Panc1 (cell line): Measurements from ENCODE around the gene PABPN1L. TPM values are rescaled to one million over a fixed set of nuclear protein-coding genes. Genes with fewer than 3 reads are reported as not detected.

ENCODE experiments used
- ATAC-seq: fragments of 200-7000 bp; cut with Tn5 transposase; 2 replicates; pipeline ENCODE4 v1.9.1; 2020; ENCODE audit warnings: mild to moderate bottlenecking, moderate library complexity
- BruUV-seq: library from RNA; stranded (reverse); fragments of 400-500 nt; replicated peaks from 2 replicates; lab custom pipeline; 2021; lab: Mats Ljungman, UMichigan
- CTCF ChIA-PET: fragments of 300-600 bp; sonication (Branson Sonifier 250); formaldehyde crosslinking; loops from one replicate; lab custom pipeline; 2022; ENCODE audit warnings: antibody characterized with exemption; lab: Charles Lee
- POLR2A ChIA-PET: fragments of 300-600 bp; sonication (Branson Sonifier 250); formaldehyde crosslinking; loops from one replicate; lab custom pipeline; 2022; ENCODE audit warnings: antibody characterized with exemption; lab: Charles Lee
- DNase-seq: peaks from one replicate; pipeline ENCODE4 v3.0.0-alpha.2; 2010; ENCODE audit warnings: low read depth, low spot score
- H3K27ac ChIP-seq: 2 replicates; pipeline ENCODE4 v1.5.1; 2011; ENCODE audit warnings: mild to moderate bottlenecking, low read length, inconsistent platforms
- H3K27me3 ChIP-seq: fragments of 200-500 bp; sonication (Bioruptor generic); 2 replicates; pipeline ENCODE4 v1.6.0; 2014; ENCODE audit warnings: low read length, inconsistent platforms; ENCODE audit not compliant: control insufficient read depth, insufficient read depth
- H3K36me3 ChIP-seq: fragments of 200-500 bp; sonication (Bioruptor generic); 2 replicates; pipeline ENCODE4 v1.5.1; 2014; ENCODE audit warnings: inconsistent platforms, mild to moderate bottlenecking, low read length, moderate library complexity; ENCODE audit not compliant: control insufficient read depth, insufficient read depth
- H3K4me1 ChIP-seq: 2 replicates; pipeline ENCODE4 v1.5.1; 2011; ENCODE audit warnings: inconsistent platforms, mild to moderate bottlenecking, low read length, moderate library complexity; ENCODE audit not compliant: control insufficient read depth, insufficient read depth
- H3K4me3 ChIP-seq, 2 experiments: 2 replicates each; pipeline ENCODE4 v1.5.1; 2011 to 2012; ENCODE audit warnings: low read depth in 2 of 2, low read length in 2 of 2, mild to moderate bottlenecking in 2 of 2, inconsistent platforms in 1 of 2, moderate library complexity in 1 of 2
- H3K9me3 ChIP-seq: fragments of 200-500 bp; sonication (Bioruptor generic); 2 replicates; pipeline ENCODE4 v1.5.1; 2014; ENCODE audit warnings: low read depth, mild to moderate bottlenecking, inconsistent platforms, low read length, moderate library complexity; ENCODE audit not compliant: control insufficient read depth, insufficient read depth
- POLR2AphosphoS5 ChIP-seq: IDR thresholded peaks from 2 replicates; pipeline ENCODE4 v1.6.1; 2012; ENCODE audit warnings: mild to moderate bottlenecking, low read depth, low read length, moderate library complexity
- SIN3A ChIP-seq: IDR thresholded peaks from 2 replicates; pipeline ENCODE4 v1.6.1; 2012; ENCODE audit warnings: low read depth, mild to moderate bottlenecking, low read length, moderate library complexity, borderline replicate concordance; ENCODE audit not compliant: insufficient read depth
- TCF7L2 ChIP-seq: IDR thresholded peaks from 2 replicates; pipeline ENCODE4 v1.6.1; 2011; ENCODE audit warnings: mild to moderate bottlenecking, low read depth, low read length, inconsistent platforms
- in situ Hi-C: cut with HindIII; loops from 2 replicates; pipeline ENCODE4 v1.10.0; 2016; ENCODE audit warnings: low sequenced_read_pairs, low pct_unique_long_range_greater_than_20kb
- intact Hi-C: fragments of 100-400 bp; cut with micrococcal nuclease; formaldehyde crosslinking; loops from one replicate; pipeline ENCODE4 v1.10.0; 2022; ENCODE audit not compliant: unreplicated experiment
- total RNA-seq: library from RNA; stranded (reverse); gene quantifications from one replicate; pipeline ENCODE4 v1.2.1, GENCODE V29; 2021; ENCODE audit not compliant: unreplicated experiment
- TF ChIP-seq, protein P1 (sequence below): fragments of 450-650 bp; IDR thresholded peaks from 2 replicates; pipeline ENCODE4 v1.5.1; 2017; ENCODE audit warnings: mild to moderate bottlenecking
- TF ChIP-seq, protein P2 (sequence below), 2 experiments: IDR thresholded peaks; 2 replicates each; pipeline ENCODE4 v1.6.1; 2011 to 2012; ENCODE audit warnings: low read depth in 2 of 2, control low read depth in 1 of 2, low read length in 1 of 2, mild to moderate bottlenecking in 1 of 2, moderate library complexity in 1 of 2; ENCODE audit not compliant: insufficient read depth in 1 of 2

The PABPN1L gene
- total RNA-seq, 1 experiment from 2014 or later = not detected

DNA sequence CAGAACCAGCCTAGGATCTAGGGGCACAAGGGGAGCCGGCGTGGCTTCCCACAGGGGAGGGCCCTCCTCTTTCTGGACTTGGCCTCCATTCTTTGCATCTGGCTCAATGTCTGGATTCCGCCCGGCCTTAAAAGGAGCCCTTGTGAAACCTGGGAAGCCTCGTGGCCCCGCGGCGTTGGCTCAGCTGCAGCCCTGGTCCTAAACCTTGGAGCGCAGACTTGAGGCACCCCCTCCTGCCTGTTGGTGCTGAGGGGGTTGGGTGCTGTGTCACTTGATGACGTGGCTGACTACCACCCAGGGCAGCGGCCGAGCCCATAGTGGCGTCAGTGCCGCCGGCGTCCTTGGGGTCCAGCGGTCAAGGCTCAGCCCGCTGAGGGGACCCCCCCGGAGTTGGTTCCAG lies 5.1 kb downstream of the PABPN1L start:
- Histone ChIP-seq H3K9me3 (no peaks in the 10 kb centered on the region), H3K27me3 (no peaks in the 10 kb centered on the region), H3K27ac (no peak overlapping the region), H3K4me3 (no peak overlapping the region), H3K36me3 (peaks cover 6% of the 10 kb centered on the region; the same call in 1 of the 2 replicates), H3K4me1 (no peaks in the 10 kb centered on the region)
- no peak for ATAC-seq
- CTCF ChIA-PET = no interaction called here
- POLR2A ChIA-PET = no interaction called here
- no TSS peak for BruUV-seq
- intact Hi-C loops (no loop called here), in situ Hi-C loops (no loop called here)
- DNase-seq = no peak
- TF ChIP-seq, protein P1, sequence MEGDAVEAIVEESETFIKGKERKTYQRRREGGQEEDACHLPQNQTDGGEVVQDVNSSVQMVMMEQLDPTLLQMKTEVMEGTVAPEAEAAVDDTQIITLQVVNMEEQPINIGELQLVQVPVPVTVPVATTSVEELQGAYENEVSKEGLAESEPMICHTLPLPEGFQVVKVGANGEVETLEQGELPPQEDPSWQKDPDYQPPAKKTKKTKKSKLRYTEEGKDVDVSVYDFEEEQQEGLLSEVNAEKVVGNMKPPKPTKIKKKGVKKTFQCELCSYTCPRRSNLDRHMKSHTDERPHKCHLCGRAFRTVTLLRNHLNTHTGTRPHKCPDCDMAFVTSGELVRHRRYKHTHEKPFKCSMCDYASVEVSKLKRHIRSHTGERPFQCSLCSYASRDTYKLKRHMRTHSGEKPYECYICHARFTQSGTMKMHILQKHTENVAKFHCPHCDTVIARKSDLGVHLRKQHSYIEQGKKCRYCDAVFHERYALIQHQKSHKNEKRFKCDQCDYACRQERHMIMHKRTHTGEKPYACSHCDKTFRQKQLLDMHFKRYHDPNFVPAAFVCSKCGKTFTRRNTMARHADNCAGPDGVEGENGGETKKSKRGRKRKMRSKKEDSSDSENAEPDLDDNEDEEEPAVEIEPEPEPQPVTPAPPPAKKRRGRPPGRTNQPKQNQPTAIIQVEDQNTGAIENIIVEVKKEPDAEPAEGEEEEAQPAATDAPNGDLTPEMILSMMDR = no peak
- TF ChIP-seq, protein P2, sequence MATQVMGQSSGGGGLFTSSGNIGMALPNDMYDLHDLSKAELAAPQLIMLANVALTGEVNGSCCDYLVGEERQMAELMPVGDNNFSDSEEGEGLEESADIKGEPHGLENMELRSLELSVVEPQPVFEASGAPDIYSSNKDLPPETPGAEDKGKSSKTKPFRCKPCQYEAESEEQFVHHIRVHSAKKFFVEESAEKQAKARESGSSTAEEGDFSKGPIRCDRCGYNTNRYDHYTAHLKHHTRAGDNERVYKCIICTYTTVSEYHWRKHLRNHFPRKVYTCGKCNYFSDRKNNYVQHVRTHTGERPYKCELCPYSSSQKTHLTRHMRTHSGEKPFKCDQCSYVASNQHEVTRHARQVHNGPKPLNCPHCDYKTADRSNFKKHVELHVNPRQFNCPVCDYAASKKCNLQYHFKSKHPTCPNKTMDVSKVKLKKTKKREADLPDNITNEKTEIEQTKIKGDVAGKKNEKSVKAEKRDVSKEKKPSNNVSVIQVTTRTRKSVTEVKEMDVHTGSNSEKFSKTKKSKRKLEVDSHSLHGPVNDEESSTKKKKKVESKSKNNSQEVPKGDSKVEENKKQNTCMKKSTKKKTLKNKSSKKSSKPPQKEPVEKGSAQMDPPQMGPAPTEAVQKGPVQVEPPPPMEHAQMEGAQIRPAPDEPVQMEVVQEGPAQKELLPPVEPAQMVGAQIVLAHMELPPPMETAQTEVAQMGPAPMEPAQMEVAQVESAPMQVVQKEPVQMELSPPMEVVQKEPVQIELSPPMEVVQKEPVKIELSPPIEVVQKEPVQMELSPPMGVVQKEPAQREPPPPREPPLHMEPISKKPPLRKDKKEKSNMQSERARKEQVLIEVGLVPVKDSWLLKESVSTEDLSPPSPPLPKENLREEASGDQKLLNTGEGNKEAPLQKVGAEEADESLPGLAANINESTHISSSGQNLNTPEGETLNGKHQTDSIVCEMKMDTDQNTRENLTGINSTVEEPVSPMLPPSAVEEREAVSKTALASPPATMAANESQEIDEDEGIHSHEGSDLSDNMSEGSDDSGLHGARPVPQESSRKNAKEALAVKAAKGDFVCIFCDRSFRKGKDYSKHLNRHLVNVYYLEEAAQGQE (IDR thresholded peaks at IDR 0.05; ENCODE audit: insufficient read depth in 1 of 2, low read depth in 2 of 2, low read length in 1 of 2) = no peak
- TF ChIP-seq POLR2AphosphoS5 (no peak), SIN3A (no peak), TCF7L2 (no peak)

DNA sequence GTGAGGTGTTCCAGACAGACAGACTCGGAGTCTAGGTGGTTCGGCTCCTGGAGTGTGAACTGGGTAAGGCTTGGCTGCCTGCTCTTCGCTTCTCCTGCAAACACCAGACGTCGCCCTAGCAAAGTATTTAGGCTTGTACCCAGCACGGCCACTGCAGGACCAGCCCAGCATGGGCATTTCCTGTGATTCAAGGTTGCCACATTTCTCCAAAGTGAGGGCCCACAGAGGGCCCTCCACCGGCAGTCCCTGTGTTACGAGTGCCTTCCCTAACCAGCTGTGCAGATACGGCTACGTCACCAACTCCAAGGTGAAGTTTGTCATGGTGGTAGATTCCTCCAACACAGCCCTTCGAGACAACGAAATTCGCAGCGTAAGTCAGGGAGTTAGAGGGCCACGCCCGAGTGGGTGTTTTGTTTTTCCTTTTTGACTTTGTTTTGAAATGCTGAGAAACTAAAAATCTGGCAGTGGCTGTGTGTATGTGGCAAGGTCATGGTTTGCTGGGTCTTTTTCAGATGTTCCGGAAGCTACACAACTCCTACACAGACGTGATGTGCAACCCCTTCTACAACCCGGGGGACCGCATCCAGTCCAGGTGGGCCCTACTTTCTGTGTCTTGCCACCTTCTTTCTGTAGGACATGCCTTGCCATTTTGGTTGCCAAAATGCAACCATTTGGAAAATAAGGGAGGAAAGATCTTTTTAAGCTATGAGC lies 6.9 kb downstream of the PABPN1L start:
- TF ChIP-seq TCF7L2 (no peak), POLR2AphosphoS5 (no peak), SIN3A (no peak)
- TF ChIP-seq, protein P1 = no peak
- TF ChIP-seq, protein P2 (IDR thresholded peaks at IDR 0.05; ENCODE audit: insufficient read depth in 1 of 2, low read depth in 2 of 2, low read length in 1 of 2) = no peak
- H3K4me1 ChIP-seq = peaks cover 9% of the 10 kb centered on the region; the same call in 1 of the 2 replicates
- ATAC-seq (no peak), DNase-seq (no peak)
- BruUV-seq = no TSS peak
- peaks cover 6% of the 10 kb centered on the region; the same call in 1 of the 2 replicates for H3K36me3 ChIP-seq
- H3K4me3 ChIP-seq = no peak overlapping the region
- CTCF ChIA-PET = no interaction called here
- H3K27me3 ChIP-seq = no peaks in the 10 kb centered on the region
- H3K27ac ChIP-seq = no peak overlapping the region
- POLR2A ChIA-PET = no interaction called here
- in situ Hi-C loops (no loop called here), intact Hi-C loops (no loop called here)
- no peaks in the 10 kb centered on the region for H3K9me3 ChIP-seq
